Calu3 (cell line): Measurements from ENCODE around the gene TMEM72. TPM values are rescaled to one million over a fixed set of nuclear protein-coding genes. Genes with fewer than 3 reads are reported as not detected.

ENCODE experiments used
- BruUV-seq: library from RNA; stranded (reverse); fragments of 400-500 nt; replicated peaks from 2 replicates; lab custom pipeline; 2021; lab: Mats Ljungman, UMichigan
- CTCF ChIA-PET: fragments of 300-600 bp; sonication (Branson Sonifier 250); formaldehyde crosslinking; loops from one replicate; lab custom pipeline; 2022; ENCODE audit warnings: antibody characterized with exemption; lab: Charles Lee
- DNase-seq: peaks from one replicate; pipeline ENCODE4 v3.0.0; 2022
- H3K27ac Mint-ChIP-seq: one replicate; pipeline ENCODE4 v1.8.0; 2022; ENCODE audit warnings: mixed read lengths; ENCODE audit not compliant: unreplicated experiment
- H3K27me3 Mint-ChIP-seq: one replicate; pipeline ENCODE4 v1.8.0; 2022; ENCODE audit warnings: mixed read lengths; ENCODE audit not compliant: unreplicated experiment
- H3K36me3 Mint-ChIP-seq: one replicate; pipeline ENCODE4 v1.8.0; 2022; ENCODE audit warnings: mild to moderate bottlenecking, moderate library complexity, mixed read lengths; ENCODE audit not compliant: insufficient read depth, unreplicated experiment
- H3K4me1 Mint-ChIP-seq: one replicate; pipeline ENCODE4 v1.8.0; 2022; ENCODE audit warnings: mild to moderate bottlenecking, low read depth, mixed read lengths; ENCODE audit not compliant: unreplicated experiment
- H3K4me3 Mint-ChIP-seq: one replicate; pipeline ENCODE4 v1.8.0; 2022; ENCODE audit warnings: mild to moderate bottlenecking, low read depth, moderate library complexity, mixed read lengths; ENCODE audit not compliant: unreplicated experiment
- H3K9me3 Mint-ChIP-seq: one replicate; pipeline ENCODE4 v1.8.0; 2022; ENCODE audit warnings: low read depth, mixed read lengths; ENCODE audit not compliant: unreplicated experiment
- intact Hi-C: fragments of 100-400 bp; cut with micrococcal nuclease; formaldehyde crosslinking; loops from one replicate; pipeline ENCODE4 v1.10.0; 2022; ENCODE audit not compliant: unreplicated experiment
- total RNA-seq: library from RNA; stranded (reverse); gene quantifications from 2 replicates; pipeline ENCODE4 v1.2.3, GENCODE V29; 2022
- TF ChIP-seq, protein P1 (sequence below): fragments of 200-600 bp; IDR thresholded peaks from one replicate; pipeline ENCODE4 v1.8.0; 2022; ENCODE audit warnings: antibody characterized with exemption; ENCODE audit not compliant: unreplicated experiment

Gene TMEM72
- total RNA-seq, 1 experiment from 2014 or later: not detected

DNA sequence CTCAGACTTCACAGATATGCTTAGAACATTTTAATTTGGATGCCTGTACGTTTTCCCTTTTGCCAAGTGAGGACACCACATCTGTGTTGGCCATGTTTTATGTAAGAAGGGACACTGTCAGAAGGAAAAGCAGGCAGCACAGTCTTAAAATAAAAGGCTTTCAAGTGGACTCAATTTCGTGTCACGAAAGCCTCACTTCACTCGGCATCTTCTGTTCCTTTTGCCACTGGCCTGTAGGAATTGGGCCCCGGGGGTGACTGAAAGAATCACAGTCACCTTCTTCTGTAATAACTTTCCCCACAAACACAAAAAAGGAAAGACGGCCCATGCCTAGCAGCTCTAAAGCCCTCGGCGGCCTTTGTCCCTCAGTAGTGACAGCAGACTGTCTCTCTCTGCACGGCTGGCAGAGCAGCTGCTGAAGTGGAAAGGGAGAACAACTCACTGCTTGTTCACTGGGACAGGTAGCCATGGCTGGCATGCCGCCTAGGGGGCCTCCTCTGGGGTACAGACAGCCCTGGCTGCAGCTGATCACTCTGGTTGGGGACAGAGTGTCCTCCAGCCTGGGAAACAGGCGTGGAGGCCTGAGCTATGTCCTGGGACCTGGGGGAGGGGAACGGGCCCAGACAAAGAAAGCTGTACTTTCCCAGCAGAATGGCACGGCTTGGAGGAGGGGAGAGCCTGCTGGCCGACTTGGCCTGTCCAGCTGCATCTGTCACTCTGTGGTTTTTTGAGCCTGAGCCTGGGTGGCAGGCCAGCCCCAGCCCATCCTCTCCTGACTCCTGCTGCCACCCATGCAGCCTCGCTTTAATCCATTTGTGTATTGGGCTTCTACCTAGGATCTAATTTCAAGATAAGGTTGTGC, 52.9 kb downstream of the TMEM72 start:
- H3K4me3 Mint-ChIP-seq: no peak overlapping the region
- intact Hi-C loops: no loop called here

DNA sequence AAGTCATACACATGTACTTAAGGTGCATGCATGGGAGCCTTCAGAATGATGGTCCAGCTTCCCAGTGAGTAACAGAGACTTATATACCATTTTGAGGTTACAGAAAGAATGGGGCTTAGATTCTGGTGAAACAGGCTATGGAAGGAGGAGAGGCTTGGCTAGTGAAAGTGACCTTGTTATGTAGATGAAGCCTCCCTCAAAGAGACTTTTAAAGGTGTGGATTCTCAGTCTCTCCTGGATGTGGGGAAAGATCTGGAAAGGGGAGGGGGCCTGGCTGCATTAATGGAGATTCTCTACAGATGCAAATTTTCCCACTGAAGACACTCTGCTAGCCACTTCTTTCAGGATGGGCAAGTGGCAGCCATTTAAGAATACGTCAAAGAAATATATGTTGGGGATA, 54.0 kb downstream of the TMEM72 start:
- Mint-ChIP-seq H3K9me3 (no peaks in the 10 kb centered on the region), H3K36me3 (peaks cover 4% of the 10 kb centered on the region), H3K27ac (no peak overlapping the region), H3K4me1 (peaks cover 24% of the 10 kb centered on the region), H3K4me3 (no peak overlapping the region), H3K27me3 (no peaks in the 10 kb centered on the region)
- DNase-seq: no peak
- CTCF ChIA-PET: no interaction called here
- TF ChIP-seq, protein P1, sequence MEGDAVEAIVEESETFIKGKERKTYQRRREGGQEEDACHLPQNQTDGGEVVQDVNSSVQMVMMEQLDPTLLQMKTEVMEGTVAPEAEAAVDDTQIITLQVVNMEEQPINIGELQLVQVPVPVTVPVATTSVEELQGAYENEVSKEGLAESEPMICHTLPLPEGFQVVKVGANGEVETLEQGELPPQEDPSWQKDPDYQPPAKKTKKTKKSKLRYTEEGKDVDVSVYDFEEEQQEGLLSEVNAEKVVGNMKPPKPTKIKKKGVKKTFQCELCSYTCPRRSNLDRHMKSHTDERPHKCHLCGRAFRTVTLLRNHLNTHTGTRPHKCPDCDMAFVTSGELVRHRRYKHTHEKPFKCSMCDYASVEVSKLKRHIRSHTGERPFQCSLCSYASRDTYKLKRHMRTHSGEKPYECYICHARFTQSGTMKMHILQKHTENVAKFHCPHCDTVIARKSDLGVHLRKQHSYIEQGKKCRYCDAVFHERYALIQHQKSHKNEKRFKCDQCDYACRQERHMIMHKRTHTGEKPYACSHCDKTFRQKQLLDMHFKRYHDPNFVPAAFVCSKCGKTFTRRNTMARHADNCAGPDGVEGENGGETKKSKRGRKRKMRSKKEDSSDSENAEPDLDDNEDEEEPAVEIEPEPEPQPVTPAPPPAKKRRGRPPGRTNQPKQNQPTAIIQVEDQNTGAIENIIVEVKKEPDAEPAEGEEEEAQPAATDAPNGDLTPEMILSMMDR: no peak
- BruUV-seq: no TSS peak
- intact Hi-C loops: no loop called here

More for the DNA sequence above, 52.9 kb downstream of the TMEM72 start:
- H3K9me3 Mint-ChIP-seq: no peaks in the 10 kb centered on the region
- H3K4me1 Mint-ChIP-seq: peaks cover 24% of the 10 kb centered on the region
- TF ChIP-seq, protein P1: no peak
- BruUV-seq: no TSS peak
- H3K36me3 Mint-ChIP-seq: peaks cover 15% of the 10 kb centered on the region
- no peaks in the 10 kb centered on the region for H3K27me3 Mint-ChIP-seq
- CTCF ChIA-PET: interaction anchor here (0.6 to 1.2 kb wide), 2 partner anchors 12 kb away, joined by 3 to 5 read pairs; no protein-coding TSS in a partner anchor
- H3K27ac Mint-ChIP-seq: no peak overlapping the region
- DNase-seq: peak; percentile 57

DNA sequence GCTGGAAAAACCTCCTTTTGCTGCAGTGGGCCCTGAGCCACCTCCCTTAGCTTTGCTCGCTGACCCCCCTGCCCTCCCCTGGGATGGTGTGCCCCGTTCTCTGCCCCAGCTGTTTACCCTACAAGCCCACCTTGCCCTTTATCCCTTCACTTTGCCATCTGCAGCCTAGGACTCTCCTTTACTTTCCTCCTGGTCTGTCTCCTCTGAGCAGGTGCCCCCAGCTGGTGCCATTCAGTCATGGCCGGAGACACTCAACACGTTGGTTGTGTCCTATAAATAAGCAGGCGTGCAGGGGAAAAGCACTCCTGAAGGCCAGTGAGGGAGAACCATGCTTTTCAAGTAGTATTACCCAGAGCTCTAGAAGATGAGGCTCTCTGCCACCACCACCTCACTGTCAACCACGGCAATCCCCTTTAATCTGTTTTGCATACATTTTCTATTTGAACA, 54.5 kb downstream of the TMEM72 start:
- Mint-ChIP-seq H3K27me3 (no peaks in the 10 kb centered on the region), H3K27ac (no peak overlapping the region), H3K4me3 (no peak overlapping the region), H3K4me1 (peaks cover 24% of the 10 kb centered on the region), H3K9me3 (no peaks in the 10 kb centered on the region), H3K36me3 (no peaks in the 10 kb centered on the region)
- DNase-seq: no peak
- intact Hi-C loops: no loop called here
- CTCF ChIA-PET: interaction anchor here (1.0 kb wide), 2 partner anchors 19 to 36 kb away, joined by 3 read pairs; no protein-coding TSS in a partner anchor
- TF ChIP-seq, protein P1: no peak
- BruUV-seq: no TSS peak

DNA sequence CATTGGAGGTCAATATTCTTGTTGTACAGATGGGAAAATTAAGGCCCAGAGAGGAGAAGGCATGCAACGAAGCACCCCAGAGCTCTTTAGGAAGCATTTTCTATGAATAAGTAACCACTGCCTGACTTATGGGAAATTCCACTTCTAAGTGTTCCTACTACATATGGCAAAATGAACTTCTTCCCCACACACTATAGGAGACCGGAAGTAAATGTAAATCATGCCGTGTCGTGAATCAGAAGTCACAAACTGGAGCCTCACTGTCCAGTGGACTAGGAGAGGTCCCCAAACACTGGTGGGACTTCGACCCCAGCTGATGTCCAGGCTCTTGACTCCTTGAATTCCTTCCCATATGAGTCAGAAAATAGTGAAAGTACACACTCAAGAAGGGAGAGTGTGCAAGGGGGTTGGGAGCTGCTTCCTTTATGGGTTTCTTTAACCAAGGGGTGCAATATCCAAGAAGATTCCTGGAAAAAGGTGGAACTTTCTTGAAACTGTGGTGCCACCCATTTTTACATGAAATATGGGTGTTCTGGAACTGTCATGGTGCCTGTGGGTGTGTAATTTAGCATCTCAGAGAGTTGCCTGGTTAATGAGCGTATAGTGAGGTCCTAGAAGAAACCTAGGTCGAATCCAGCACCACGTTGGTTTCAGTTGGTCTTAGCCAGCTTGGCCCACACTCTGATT, 55.1 kb downstream of the TMEM72 start:
- CTCF ChIA-PET: interaction anchor here (1.0 to 1.6 kb wide), 3 partner anchors 10 to 35 kb away, joined by 3 to 5 read pairs (median 3); no protein-coding TSS in a partner anchor
- intact Hi-C loops: no loop called here
- Mint-ChIP-seq H3K36me3 (no peaks in the 10 kb centered on the region), H3K27me3 (no peaks in the 10 kb centered on the region), H3K4me3 (no peak overlapping the region), H3K9me3 (no peaks in the 10 kb centered on the region), H3K4me1 (peaks cover 24% of the 10 kb centered on the region), H3K27ac (no peak overlapping the region)
- no TSS peak for BruUV-seq
- no peak for DNase-seq
- TF ChIP-seq, protein P1: no peak
